HG03066 (cell line): ENCODE data around the gene MAP1LC3B.
"Not testable (repeated sequence)": the region's sequence is repeated elsewhere in the genome, so short reads cannot be mapped to it uniquely, and the experiment has no call there.

ENCODE experiments used
- ATAC-seq: cut with Tn5 transposase; IDR thresholded peaks from one replicate; pipeline ENCODE4 v1.9.1; 2021; ENCODE audit warnings: low read depth; ENCODE audit not compliant: unreplicated experiment

The MAP1LC3B gene

DNA sequence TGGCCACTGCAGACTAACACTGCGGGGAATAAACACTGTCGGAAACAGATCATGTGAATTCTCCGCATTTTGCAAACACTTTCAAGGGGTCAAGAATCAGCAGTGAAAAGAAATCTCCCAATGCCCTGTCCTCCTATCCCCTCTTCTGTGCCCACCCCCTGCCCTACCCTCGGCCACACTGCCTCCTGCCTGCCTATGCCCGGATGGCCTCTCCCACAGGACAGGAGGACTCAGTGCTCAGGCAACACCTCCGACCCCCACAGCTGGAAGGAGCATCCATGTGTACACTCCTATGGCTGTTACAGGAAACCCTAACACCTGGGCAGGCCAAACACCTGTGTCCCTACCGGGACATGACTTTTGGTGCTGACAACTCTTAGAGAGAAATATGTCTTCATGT lies 33.0 kb upstream of the MAP1LC3B start:
- ATAC-seq = no peak

DNA sequence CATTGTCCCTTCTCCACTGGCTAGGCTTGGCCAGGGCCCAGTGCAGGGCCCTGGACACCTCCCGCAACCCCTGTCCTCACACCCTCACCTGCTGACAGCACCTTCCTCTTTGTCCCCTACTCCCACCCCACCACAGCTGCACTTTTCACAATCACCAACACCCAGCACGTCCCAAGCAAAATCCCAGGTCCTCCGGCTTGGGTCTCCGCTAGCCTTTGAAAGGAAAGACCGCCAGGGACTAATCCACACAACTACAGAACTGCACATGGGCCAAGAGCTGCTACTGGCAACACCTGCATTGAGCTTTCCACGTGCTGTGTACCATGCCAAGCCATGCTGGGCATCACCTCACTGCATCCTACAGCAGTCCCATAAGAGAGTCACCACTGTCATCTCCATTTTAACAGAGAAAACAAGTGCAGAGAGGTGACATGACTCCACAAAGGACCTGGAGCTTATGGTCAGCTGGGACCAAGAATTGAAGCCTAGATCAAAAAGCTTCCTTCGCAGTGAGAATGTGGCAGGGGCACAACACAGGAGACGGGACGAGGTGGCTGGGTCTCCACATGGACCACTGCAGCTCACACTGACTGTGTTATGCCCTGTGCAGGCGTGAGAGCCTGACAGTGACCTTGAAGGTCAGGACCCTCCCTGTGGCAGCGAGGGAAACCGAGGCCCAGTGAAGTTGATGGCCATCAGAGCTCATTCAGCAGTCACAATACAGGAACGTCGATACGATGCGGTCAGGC lies 31.1 kb upstream of the MAP1LC3B start:
- ATAC-seq = no peak

DNA sequence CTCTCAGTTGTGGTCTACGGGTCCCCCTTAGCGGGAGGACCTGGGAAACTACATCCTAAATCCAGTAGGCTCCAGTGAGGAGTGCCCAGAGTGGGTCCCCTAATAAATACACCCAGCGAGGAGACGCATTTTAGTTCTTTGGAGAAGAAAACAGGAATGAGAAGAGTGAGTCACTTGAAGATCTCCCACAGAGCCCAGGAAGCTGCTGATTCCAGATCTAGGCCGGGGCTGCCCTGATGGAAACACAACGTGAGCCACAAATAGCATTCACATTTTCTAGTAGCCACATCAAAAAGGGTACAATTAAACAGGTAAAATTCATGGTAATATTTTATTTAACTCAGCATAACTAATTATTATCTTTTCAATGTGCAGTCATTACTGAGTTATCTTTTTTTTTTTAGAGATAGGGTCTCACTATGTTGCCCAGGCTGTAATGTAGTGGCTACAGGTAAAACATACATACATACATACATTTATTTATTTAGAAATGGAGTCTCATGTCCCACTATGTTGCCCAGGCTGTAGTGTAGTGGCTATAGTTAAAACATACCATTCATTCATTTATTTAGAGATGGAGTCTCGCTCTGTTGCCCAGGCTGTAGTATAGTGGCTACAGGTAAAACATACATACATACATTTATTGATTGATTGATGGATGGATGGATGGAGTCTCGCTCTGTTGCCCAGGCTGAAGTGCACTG lies 30.1 kb upstream of the MAP1LC3B start:
- no peak for ATAC-seq

DNA sequence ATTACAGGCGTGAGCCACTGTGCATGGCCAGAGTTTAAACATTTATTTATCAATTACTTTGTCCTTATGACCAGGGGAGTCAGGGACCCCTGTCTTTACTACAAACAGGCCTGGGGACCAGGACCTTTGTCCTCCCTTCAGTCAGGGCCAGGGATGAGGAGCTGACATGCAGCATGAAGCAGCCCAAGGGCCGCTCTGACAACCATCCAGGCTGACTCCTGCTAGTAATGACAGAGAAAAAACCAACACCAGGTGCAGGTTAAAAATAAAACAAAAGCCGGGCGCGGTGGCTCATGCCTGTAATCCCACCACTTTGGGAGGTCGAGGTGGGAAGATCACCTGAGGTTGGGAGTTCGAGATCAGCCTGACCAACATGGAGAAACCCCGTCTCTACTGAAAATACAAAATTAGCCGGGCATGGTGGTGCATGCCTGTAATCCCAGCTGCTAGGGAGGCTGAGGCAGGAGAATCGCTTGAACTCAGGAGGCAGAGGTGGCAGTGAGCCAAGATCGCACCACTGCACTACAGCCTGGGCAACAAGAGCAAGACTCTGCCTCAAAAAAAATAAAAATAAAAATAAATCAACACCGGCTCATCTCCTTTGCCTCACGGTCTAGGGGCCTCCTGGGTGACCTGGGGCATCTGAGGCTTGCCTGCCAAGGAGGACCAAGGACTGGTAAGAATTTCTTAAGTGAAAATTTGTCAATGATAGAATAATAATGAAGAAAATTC lies 29.1 kb upstream of the MAP1LC3B start:
- not testable (repeated sequence) for ATAC-seq

DNA sequence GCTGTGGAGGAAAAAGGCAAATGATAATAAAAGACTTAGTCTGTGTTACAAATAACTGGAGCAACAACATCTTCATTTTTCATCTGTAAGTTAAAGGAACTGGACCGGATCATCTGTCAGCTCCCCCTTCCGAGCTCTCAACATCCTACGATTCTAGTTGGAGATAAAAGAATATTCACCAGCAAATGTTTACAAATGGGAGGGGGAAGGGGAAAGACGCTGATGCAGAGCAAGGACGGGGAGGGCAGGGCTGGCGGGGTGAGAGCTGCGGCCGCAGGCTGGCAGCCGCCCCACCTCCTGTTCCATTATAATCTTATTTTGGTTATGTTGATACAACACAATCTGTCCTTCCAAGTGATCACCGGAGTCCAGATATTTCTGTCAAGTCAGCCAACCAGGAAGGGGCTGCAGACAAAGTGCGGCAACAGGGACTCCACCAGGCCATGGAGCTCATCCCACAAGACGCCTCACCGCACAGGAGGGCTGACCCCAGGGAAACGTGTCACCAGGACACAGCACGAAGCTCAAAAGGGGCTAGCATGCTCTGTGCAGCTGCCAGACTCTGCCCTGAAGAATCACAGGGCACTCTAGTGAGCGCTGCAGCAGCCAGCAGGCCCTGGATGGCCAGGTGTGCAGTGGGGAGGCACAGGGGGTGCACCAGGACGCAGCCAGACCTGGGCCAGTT lies 28.2 kb upstream of the MAP1LC3B start:
- no peak for ATAC-seq

DNA sequence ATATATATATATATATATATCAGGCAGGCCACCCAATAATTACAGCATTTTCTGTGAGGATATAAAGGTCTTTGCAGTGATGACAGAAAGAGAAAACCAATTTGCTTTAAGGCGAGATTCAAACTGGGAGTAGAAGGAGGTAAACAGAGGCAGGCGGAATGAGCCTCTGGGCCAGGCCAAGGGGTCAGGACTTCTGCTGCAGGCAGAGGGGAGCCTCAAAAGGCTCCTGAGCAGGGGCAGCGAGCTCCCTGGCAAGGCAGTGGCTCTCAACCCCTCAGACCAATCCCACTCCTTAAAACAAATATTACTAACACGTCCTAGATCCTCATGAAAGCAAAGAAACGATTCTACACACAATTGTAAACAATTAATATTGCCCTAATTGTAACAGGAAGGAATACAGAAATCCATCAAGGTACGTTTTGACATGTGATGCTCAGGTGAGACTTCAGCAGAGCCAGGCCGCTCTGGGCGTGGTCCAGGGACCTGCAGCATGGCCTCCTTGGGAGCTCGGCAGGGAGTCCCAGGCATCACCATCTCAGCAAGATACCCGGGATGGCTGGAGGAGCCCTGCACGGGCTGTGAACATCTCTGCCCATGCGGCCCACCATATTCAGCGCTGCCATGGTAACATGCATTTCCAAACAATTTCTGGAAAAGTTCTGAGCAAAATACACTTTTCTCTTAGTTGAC lies 27.0 kb upstream of the MAP1LC3B start:
- no peak for ATAC-seq

DNA sequence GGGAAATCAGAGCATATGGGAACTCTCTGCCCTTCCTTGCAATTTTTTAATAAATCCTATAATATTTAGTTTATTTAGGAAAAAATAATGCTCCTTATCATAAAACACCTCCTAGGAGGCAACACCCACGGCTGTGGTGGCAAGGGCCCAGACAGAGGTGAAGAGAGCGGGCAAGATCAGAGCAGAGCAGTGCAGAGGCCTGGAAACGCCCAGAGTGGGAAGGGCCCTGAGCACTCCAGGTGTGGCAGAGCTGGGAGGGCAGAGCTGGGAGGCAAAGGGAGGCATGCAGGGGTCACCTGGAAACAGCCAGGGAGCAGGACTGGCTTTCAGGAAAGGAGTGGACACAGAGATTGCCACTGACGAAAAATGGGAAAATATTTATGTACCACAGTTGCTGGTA lies 25.8 kb upstream of the MAP1LC3B start:
- no peak for ATAC-seq

DNA sequence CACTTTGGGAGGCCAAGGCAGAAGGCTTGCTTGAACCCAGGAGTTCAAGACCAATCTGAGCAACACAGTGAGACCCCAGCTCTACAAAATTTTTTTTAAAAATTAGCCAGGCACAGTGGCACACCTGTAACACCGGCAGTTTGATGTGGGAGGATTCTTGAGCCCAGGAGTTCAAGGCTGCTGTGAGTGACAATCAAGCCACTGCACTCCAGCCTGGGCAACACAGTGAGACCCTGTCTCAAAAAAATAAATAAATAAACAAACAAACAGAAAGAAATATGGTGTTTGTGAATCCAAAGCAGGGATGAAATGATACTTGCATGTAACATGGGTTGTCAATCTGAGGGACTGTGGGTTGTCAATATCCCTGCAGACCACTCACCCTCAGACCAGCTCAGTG lies 25.2 kb upstream of the MAP1LC3B start:
- no peak for ATAC-seq

DNA sequence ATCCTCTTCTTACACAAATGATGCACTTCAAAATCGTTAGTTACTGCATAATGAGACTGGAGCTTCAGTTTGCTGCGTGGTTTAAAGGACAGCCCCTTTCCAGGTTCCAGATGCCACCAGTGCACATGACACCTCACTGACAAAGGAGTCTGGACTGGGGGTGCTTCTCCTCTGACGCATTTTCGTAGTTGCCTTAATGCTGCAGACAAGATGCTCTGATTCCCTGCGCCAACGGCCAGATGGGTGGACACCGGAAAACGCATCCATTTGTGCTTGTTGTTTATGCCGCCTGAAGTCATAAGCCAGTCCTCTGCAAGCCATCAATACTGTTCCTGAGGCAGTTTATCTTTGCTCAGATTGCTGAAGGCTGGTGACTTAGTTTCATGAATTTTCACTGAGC lies 24.6 kb upstream of the MAP1LC3B start:
- ATAC-seq = no peak

DNA sequence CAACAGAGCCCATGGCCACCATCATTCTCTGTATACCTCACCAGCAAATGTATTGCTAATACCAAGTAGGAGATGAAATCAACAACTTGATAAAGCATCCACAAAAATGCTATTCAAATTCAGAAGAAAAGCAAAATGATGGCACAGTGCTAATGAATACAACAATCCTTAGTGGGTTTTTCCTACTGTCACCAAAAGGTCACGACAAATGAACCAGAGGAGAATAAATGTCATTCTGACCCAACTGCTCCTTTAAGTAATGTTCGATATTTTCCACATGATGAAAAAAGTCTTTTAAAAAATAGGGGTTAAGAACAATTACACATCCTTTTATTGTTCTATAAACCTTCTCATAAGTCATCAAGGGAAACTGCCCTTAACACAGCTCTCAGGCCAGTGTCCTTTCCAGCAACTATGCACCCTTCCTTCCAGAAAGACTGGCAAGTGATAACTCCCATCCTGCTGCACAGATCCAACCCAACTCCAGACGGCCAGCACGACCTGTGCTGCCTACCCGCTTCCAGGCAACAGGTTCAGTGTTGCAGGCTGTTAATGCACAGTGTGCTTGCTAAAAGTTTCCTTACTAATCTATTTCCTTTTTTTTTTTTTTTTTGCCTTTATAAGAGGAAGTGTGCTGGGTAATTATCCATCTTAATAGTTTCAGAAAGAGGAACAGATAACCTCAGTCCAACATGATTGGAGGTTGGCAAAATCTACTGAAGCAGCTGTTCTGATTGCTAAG lies 23.9 kb upstream of the MAP1LC3B start:
- ATAC-seq = no peak

DNA sequence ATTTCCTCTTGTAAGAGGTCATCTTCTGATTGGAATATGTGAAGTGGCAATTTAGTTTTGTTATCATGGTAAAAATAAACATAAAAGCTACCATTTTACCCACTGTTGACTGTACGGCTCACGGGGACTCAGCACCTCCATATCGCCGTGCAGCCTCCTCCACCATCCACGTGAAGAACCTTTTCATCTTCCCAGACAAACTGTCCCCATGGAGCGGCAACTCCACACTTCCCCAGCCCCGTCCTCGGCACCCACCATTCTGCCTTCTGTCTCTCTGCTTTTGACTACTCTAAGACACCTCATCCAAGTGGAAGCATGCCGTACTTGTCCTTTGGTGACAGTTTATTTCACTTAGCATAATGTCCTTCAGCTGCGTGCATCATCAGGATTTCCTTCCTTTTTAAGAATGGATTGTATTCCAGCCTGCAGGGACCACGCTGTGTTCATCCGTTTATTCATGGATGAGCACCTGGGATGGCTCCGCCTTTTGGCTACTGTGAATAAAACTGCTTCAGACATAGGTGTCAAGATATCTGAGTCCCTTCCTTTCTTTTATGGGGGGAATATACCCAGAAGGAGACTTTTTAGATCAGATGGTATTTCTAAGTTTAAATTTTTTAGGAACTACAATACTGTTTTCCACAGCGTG lies 22.9 kb upstream of the MAP1LC3B start:
- ATAC-seq = no peak

DNA sequence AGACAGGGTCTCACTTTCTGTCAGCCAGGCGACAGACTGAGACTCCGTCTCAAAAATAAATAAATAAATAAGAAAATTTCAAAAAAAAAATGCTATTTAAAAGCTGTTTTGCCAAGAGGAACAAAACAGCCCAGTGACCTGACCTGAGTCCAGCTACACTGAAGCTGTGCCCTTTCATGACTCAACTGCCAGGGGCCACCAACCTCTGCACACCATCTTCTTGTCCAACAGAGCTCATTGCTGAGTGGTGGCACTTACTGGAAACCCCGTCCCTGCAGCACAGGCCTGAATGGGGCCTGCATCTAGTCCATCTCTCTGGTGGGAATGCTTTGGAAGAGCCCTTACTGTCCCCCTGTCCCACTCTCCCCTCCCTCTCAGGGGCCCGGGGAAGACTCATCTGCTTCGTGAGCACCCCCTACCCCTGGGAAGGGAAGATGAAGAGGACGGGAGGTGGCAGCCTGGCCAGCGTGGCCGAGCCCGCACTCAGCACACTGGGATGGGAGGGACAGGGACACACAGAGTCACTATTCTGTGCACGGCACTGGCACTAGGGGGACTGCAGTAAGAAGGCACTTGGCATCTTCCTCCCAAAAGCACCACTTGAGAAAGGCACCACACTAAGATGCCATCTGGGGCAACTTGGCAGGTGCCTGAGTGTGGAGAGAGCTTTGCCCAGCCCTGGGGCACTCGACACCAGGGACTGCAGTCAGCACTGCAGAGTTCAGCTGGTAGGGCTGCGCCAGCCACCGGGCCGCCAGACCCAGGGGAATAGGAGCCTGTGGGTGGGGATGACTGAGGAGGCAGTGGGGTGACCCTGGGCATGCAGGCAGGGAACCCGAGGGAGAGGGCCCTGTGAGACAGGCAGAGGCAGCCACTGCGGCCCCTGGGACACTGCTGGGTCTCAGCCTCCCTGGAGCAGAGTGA lies 22.1 kb upstream of the MAP1LC3B start:
- no peak for ATAC-seq

DNA sequence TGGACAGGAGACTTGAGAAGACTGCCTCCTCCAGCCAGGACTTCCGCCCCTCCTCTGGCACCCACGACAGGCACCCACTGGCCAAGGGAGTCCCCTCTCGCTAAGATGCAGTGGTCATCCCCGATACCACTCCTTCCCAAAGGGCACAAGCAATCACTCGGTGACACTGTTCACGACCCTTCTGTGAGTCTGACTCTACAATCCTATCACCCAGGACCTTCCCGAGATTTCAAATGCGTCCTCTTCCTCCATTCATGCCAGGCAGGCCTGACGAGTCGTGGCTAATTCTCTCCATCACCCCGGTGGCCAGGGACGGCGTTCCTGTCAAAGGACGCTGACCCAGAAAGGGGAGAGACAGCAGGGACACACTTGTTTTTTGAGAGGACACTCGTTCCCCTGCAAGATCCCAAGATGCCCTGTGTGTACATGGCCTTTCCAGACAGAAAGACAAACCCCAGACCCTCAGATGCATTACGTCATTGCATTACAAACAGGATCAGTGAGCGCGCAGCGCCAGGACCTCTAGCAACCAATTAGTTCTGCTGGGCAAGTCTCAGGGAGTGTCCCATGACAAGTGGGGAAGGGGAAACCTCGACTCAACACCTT lies 20.8 kb upstream of the MAP1LC3B start:
- no peak for ATAC-seq

DNA sequence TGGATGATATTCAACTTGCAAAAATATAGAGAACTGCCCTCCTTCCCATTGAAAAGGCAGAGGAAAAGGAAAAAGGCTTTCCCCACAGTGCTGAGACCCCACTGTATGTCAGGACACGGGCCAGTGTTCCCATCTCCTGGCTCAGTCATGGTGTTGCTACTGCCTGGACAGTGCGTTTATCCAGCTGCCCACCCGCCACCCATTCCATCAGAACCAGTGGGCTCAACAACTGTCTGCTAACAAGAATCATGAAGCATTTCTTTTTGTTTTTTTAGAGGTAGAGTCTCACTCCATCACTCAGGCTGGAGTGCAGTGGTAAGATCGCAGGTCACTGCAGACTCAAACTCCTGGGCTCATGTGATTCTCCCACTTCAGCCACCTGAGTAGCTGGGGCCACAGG lies 19.8 kb upstream of the MAP1LC3B start:
- ATAC-seq = no peak

DNA sequence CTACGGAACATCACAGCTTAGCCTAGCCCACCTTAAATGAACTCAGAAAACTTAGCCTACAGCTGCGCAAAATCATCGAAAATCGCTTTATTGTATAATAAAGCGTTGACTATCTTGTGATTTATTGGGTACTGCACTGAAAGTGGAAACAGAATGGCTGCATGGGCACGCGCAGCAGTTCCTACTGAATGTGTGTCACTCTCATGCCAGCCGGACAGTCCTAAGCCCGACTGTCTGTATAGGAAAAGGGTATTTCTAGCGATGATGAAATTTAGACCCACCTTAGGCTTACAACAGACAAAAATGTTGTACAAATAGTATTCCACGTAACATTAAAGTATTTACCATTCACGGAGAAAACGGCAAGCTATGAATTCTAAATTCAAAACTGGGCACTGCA lies 17.8 kb upstream of the MAP1LC3B start:
- ATAC-seq = no peak

DNA sequence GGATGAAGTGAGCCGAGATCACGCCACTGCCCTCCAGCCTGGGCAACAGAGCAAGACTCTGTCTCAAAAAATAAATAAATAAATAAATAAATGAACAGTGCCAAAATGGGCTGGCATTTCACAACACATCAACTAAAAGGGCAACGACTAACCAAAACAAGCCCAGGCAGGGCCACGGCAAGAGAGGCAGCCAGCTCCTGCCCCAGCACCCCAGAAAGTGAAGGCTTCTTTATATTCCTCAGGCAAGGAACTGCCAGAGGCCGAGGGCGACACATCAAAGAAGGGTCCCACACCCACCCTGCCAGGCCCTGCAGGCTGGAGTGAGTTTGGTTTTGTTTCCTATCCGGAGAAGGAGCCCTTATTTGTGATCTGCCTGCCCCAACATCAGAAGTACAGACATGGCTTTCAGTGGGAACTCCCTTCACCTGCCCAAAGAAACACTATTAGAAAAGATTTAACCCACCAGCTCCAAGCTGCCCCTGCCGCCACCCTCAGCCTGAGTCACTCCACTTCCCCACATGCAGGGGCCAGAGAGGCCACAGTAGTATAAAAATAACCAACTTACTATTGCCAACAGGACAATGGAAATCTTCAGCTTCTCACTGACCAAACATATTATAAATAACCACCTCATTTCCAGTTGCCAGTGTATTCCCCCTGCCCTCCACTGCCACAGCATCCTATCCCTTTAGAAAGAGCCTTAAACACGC lies 16.6 kb upstream of the MAP1LC3B start:
- no peak for ATAC-seq

DNA sequence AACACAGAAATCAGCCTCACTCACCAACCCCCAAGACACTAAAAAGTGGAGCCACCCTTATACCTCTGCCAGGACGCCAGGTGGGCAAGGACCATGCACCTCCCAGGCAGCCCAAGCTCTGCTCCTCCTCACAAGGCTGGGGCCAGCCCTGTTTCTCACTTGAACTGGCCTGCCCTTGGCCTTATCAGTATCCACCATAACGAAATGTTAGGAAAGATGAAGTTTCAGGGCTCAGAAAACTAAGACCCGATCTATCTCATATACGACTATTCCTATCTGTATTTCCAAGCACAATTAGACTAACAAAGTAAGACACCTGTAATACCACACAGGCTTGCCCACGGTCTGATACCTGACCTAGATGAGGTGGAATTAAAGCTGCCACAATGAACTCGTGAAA lies 15.5 kb upstream of the MAP1LC3B start:
- no peak for ATAC-seq
